ENCODE data around the gene LCK. TPM values are rescaled to one million over a fixed set of nuclear protein-coding genes. Genes with fewer than 3 reads are reported as not detected.
A peak's percentile ranks its signal among the peaks of the same experiment; 100 is the strongest.
"Not testable (repeated sequence)": the region's sequence is repeated elsewhere in the genome, so short reads cannot be mapped to it uniquely, and the experiment has no call there.

The LCK gene
- total and polyA plus RNA-seq, 2 donors (not counting 1 experiment from before 2014, with no cell fraction given) = not detected

GRCh38 chr1:32274646-32275340 lies 23.7 kb downstream of the LCK start:
- no peaks in the 10 kb centered on the region for H3K9me3 ChIP-seq (ENCODE audit: control insufficient read depth, insufficient read depth, low read depth, low read length)
- H3K9ac ChIP-seq (ENCODE audit: insufficient read depth, low read length) = no peak overlapping the region
- H3K79me2 ChIP-seq (ENCODE audit: control insufficient read depth, insufficient read depth, low read length) = no peaks in the 10 kb centered on the region
- H3K4me2 ChIP-seq (ENCODE audit: extremely low read depth, insufficient read depth, low read length) = no peak overlapping the region
- no peak for TF ChIP-seq CTCF (conservative IDR thresholded peaks at IDR 0.05 in 1 of 2, IDR thresholded peaks at IDR 0.05 in 1 of 2; ENCODE audit: low read depth in 1 of 2, low read length in 2 of 2)
- peak; percentile 38 for TF ChIP-seq EZH2 (IDR thresholded peaks at IDR 0.05; ENCODE audit: low read length, missing control alignments)
- no peak overlapping the region for H3K4me3 ChIP-seq (replicated peaks in 1 of 4; ENCODE audit: control extremely low read depth in 1 of 4, insufficient read depth in 1 of 4, low read depth in 3 of 4, low read length in 4 of 4)
- no peak overlapping the region for H3K27ac ChIP-seq (ENCODE audit: insufficient read depth, low read length)
- H3K36me3 ChIP-seq (ENCODE audit: control insufficient read depth, insufficient read depth, low read length) = no peaks in the 10 kb centered on the region
- no peaks in the 10 kb centered on the region for H3K4me1 ChIP-seq (ENCODE audit: control insufficient read depth, extremely low read depth, insufficient read depth, low read length)
- no peak overlapping the region for H2AFZ ChIP-seq (ENCODE audit: low read length)
- H3K27me3 ChIP-seq (ENCODE audit: control insufficient read depth, insufficient read depth, low read length) = peaks cover 30% of the 10 kb centered on the region
- DNase-seq (ENCODE audit: low read depth in 2 of 2) = no peak
- no peaks in the 10 kb centered on the region for H4K20me1 ChIP-seq (ENCODE audit: control insufficient read depth, extremely low read depth, insufficient read depth, low read length)

GRCh38 chr1:32275424-32275823 lies 24.4 kb downstream of the LCK start:
- Histone ChIP-seq H3K27ac (ENCODE audit: insufficient read depth, low read length) (no peak overlapping the region), H3K9me3 (ENCODE audit: control insufficient read depth, insufficient read depth, low read depth, low read length) (no peaks in the 10 kb centered on the region), H3K9ac (ENCODE audit: insufficient read depth, low read length) (no peak overlapping the region), H4K20me1 (ENCODE audit: control insufficient read depth, extremely low read depth, insufficient read depth, low read length) (no peaks in the 10 kb centered on the region), H3K4me2 (ENCODE audit: extremely low read depth, insufficient read depth, low read length) (no peak overlapping the region), H3K36me3 (ENCODE audit: control insufficient read depth, insufficient read depth, low read length) (no peaks in the 10 kb centered on the region), H3K4me3 (replicated peaks in 1 of 4; ENCODE audit: control extremely low read depth in 1 of 4, insufficient read depth in 1 of 4, low read depth in 3 of 4, low read length in 4 of 4) (no peak overlapping the region), H3K4me1 (ENCODE audit: control insufficient read depth, extremely low read depth, insufficient read depth, low read length) (no peaks in the 10 kb centered on the region), H3K79me2 (ENCODE audit: control insufficient read depth, insufficient read depth, low read length) (no peaks in the 10 kb centered on the region), H3K27me3 (ENCODE audit: control insufficient read depth, insufficient read depth, low read length) (peaks cover 29% of the 10 kb centered on the region), H2AFZ (ENCODE audit: low read length) (peak overlapping the region; percentile 17)
- no peak for TF ChIP-seq CTCF (conservative IDR thresholded peaks at IDR 0.05 in 1 of 2, IDR thresholded peaks at IDR 0.05 in 1 of 2; ENCODE audit: low read depth in 1 of 2, low read length in 2 of 2)
- TF ChIP-seq EZH2 (IDR thresholded peaks at IDR 0.05; ENCODE audit: low read length, missing control alignments) = no peak
- no peak for DNase-seq (ENCODE audit: low read depth in 2 of 2)

GRCh38 chr1:32276032-32276782 lies 25.1 kb downstream of the LCK start:
- peaks cover 29% of the 10 kb centered on the region for H3K27me3 ChIP-seq (ENCODE audit: control insufficient read depth, insufficient read depth, low read length)
- H3K79me2 ChIP-seq (ENCODE audit: control insufficient read depth, insufficient read depth, low read length) = no peaks in the 10 kb centered on the region
- H3K9me3 ChIP-seq (ENCODE audit: control insufficient read depth, insufficient read depth, low read depth, low read length) = no peaks in the 10 kb centered on the region
- no peak overlapping the region for H3K4me3 ChIP-seq (replicated peaks in 1 of 4; ENCODE audit: control extremely low read depth in 1 of 4, insufficient read depth in 1 of 4, low read depth in 3 of 4, low read length in 4 of 4)
- no peak overlapping the region for H3K27ac ChIP-seq (ENCODE audit: insufficient read depth, low read length)
- no peak overlapping the region for H2AFZ ChIP-seq (ENCODE audit: low read length)
- H3K4me1 ChIP-seq (ENCODE audit: control insufficient read depth, extremely low read depth, insufficient read depth, low read length) = no peaks in the 10 kb centered on the region
- no peak for DNase-seq (ENCODE audit: low read depth in 2 of 2)
- no peak overlapping the region for H3K9ac ChIP-seq (ENCODE audit: insufficient read depth, low read length)
- no peak overlapping the region for H3K4me2 ChIP-seq (ENCODE audit: extremely low read depth, insufficient read depth, low read length)
- no peaks in the 10 kb centered on the region for H3K36me3 ChIP-seq (ENCODE audit: control insufficient read depth, insufficient read depth, low read length)
- no peaks in the 10 kb centered on the region for H4K20me1 ChIP-seq (ENCODE audit: control insufficient read depth, extremely low read depth, insufficient read depth, low read length)
- TF ChIP-seq EZH2 (IDR thresholded peaks at IDR 0.05; ENCODE audit: low read length, missing control alignments) = no peak
- no peak for TF ChIP-seq CTCF (conservative IDR thresholded peaks at IDR 0.05 in 1 of 2, IDR thresholded peaks at IDR 0.05 in 1 of 2; ENCODE audit: low read depth in 1 of 2, low read length in 2 of 2)

- not testable (repeated sequence) for H3K9me3 ChIP-seq (ENCODE audit: control insufficient read depth, insufficient read depth, low read depth, low read length); H3K4me2 ChIP-seq (ENCODE audit: extremely low read depth, insufficient read depth, low read length); H3K36me3 ChIP-seq (ENCODE audit: control insufficient read depth, insufficient read depth, low read length); H3K27ac ChIP-seq (ENCODE audit: insufficient read depth, low read length); H3K9ac ChIP-seq (ENCODE audit: insufficient read depth, low read length); H4K20me1 ChIP-seq (ENCODE audit: control insufficient read depth, extremely low read depth, insufficient read depth, low read length); H2AFZ ChIP-seq (ENCODE audit: low read length); DNase-seq (ENCODE audit: low read depth in 2 of 2); H3K4me1 ChIP-seq (ENCODE audit: control insufficient read depth, extremely low read depth, insufficient read depth, low read length); H3K27me3 ChIP-seq (ENCODE audit: control insufficient read depth, insufficient read depth, low read length); H3K4me3 ChIP-seq (replicated peaks in 1 of 4; ENCODE audit: control extremely low read depth in 1 of 4, insufficient read depth in 1 of 4, low read depth in 3 of 4, low read length in 4 of 4); H3K79me2 ChIP-seq (ENCODE audit: control insufficient read depth, insufficient read depth, low read length)
Observed at GRCh38 chr1:32284777-32285176, 33.7 kb downstream of the LCK start.

Measured in fibroblast of lung (primary cell).